HFFc6 (cell line): Measurements from ENCODE around the gene SLC25A45. TPM values are rescaled to one million over a fixed set of nuclear protein-coding genes. Genes with fewer than 3 reads are reported as not detected.

Source experiments
- DNase-seq: peaks from one replicate; pipeline ENCODE4 v3.0.0-alpha.2; 2018
- H3K27ac Mint-ChIP-seq: 2 replicates; pipeline ENCODE4 v1.8.0; 2020; ENCODE audit warnings: mild to moderate bottlenecking, mixed read lengths
- H3K27me3 Mint-ChIP-seq: 2 replicates; pipeline ENCODE4 v1.8.0; 2021; ENCODE audit warnings: mild to moderate bottlenecking, moderate library complexity, mixed read lengths; ENCODE audit not compliant: insufficient read depth
- H3K36me3 Mint-ChIP-seq: 2 replicates; pipeline ENCODE4 v1.8.0; 2021; ENCODE audit warnings: low read depth, mixed read lengths
- H3K4me1 Mint-ChIP-seq: 2 replicates; pipeline ENCODE4 v1.8.0; 2020; ENCODE audit warnings: low read depth, mixed read lengths
- H3K4me3 Mint-ChIP-seq: 2 replicates; pipeline ENCODE4 v1.8.0; 2020; ENCODE audit warnings: mild to moderate bottlenecking, moderate library complexity, mixed read lengths
- H3K9me3 Mint-ChIP-seq: 2 replicates; pipeline ENCODE4 v1.8.0; 2020; ENCODE audit warnings: mild to moderate bottlenecking, mixed read lengths
- CTCF ChIP-seq: fragments of 200-600 bp; sonication (generic); IDR thresholded peaks from 2 replicates; pipeline ENCODE4 v1.5.0; 2021; ENCODE audit warnings: antibody characterized with exemption, mild to moderate bottlenecking
- long read RNA-seq: library from polyadenylated mRNA; unstranded; transcript quantifications from one replicate; pipeline ENCODE4 v2.0.0, GENCODE V29; 2019
- total RNA-seq, 6 experiments: library from RNA; stranded (reverse); fragmentation: NEBNext Ultra II Directional; extraction: Animal tissue kit (Norgen Biotek cat#: 25700); gene quantifications; 2 replicates in 1 of 6; 3 replicates in 5 of 6; pipeline ENCODE4 v1.2.3, GENCODE V29; 2021

SLC25A45 gene
- total RNA-seq: 1 to 10 TPM; 4.9 to 8.9 (median 5.8) TPM
- long read RNA-seq: 0 reads

GRCh38 chr11:65382033-65382803 is at the start of gene SLC25A45:
Gene SLC25A45, minus strand, starts transcription at chr11:65382646. Its CDS starts 695 bp downstream, at chr11:65381951.
- Mint-ChIP-seq H3K27me3 (no peaks in the 10 kb centered on the region), H3K9me3 (no peaks in the 10 kb centered on the region), H3K36me3 (no peaks in the 10 kb centered on the region), H3K4me1 (peaks cover 43% of the 10 kb centered on the region), H3K27ac (peak within 1 kb of the TSS; percentile 97), H3K4me3 (peak within 1 kb of the TSS; percentile 84)
- DNase-seq: peak; percentile 98
- peak; percentile 91 for TF ChIP-seq CTCF

GRCh38 chr11:65431451-65432099 is 49.1 kb upstream of the SLC25A45 start:
- Mint-ChIP-seq H3K27me3 (peaks cover 98% of the 10 kb centered on the region), H3K27ac (peak overlapping the region; percentile 98), H3K36me3 (peaks cover 70% of the 10 kb centered on the region), H3K9me3 (peaks cover 95% of the 10 kb centered on the region), H3K4me3 (peak overlapping the region; percentile 99), H3K4me1 (peaks cover 96% of the 10 kb centered on the region)
- DNase-seq: peak; percentile 27
- no peak for TF ChIP-seq CTCF

GRCh38 chr11:65430406-65431217 is 48.2 kb upstream of the SLC25A45 start:
- peak overlapping the region; percentile 98 for H3K27ac Mint-ChIP-seq
- peaks cover 95% of the 10 kb centered on the region for H3K9me3 Mint-ChIP-seq
- H3K4me3 Mint-ChIP-seq: peak overlapping the region; percentile 99
- peak; percentile 48 for DNase-seq
- peaks cover 73% of the 10 kb centered on the region for H3K36me3 Mint-ChIP-seq
- peaks cover 98% of the 10 kb centered on the region for H3K27me3 Mint-ChIP-seq
- no peak for TF ChIP-seq CTCF
- H3K4me1 Mint-ChIP-seq: peaks cover 95% of the 10 kb centered on the region

- peak; percentile 72 for DNase-seq
- H3K27ac Mint-ChIP-seq: peak overlapping the region; percentile 98
- TF ChIP-seq CTCF: no peak
- peaks cover 95% of the 10 kb centered on the region for H3K9me3 Mint-ChIP-seq
- peaks cover 98% of the 10 kb centered on the region for H3K27me3 Mint-ChIP-seq
- H3K4me1 Mint-ChIP-seq: peaks cover 88% of the 10 kb centered on the region
- peak overlapping the region; percentile 99 for H3K4me3 Mint-ChIP-seq
- peaks cover 73% of the 10 kb centered on the region for H3K36me3 Mint-ChIP-seq
These were observed 47.4 kb upstream of the SLC25A45 start for GRCh38 chr11:65429724-65430405.
